A673 (cell line): ENCODE measurements around the gene CASD1. TPM values are rescaled to one million over a fixed set of nuclear protein-coding genes. Genes with fewer than 3 reads are reported as not detected.

ENCODE experiments used
- BruUV-seq: library from RNA; stranded (reverse); fragments of 400-500 nt; replicated peaks from 2 replicates; lab custom pipeline; 2021; lab: Mats Ljungman, UMichigan
- CTCF ChIA-PET: fragments of 300-600 bp; sonication (Branson Sonifier 250); formaldehyde crosslinking; loops from one replicate; lab custom pipeline; 2022; ENCODE audit warnings: antibody characterized with exemption; lab: Charles Lee
- POLR2A ChIA-PET: fragments of 300-600 bp; sonication (Branson Sonifier 250); formaldehyde crosslinking; loops from one replicate; lab custom pipeline; 2022; ENCODE audit warnings: antibody characterized with exemption; ENCODE audit not compliant: low non-redundant PET; lab: Charles Lee
- DNase-seq: peaks from one replicate; pipeline ENCODE4 v3.0.0-alpha.2; 2015; ENCODE audit warnings: low spot score
- H3K27ac ChIP-seq: fragments of 200-600 bp; sonication (generic); 2 replicates; pipeline ENCODE4 v1.5.1; 2016; ENCODE audit warnings: mixed run types, low read depth, mild to moderate bottlenecking, mixed read lengths, antibody characterized with exemption, low read length; ENCODE audit not compliant: poor library complexity, severe bottlenecking
- H3K27me3 ChIP-seq: fragments of 200-600 bp; sonication (generic); replicated peaks from 2 replicates; pipeline ENCODE4 v1.6.1; 2017; ENCODE audit warnings: mixed run types, low read depth, mild to moderate bottlenecking, mixed read lengths, antibody characterized with exemption, low read length; ENCODE audit not compliant: insufficient read depth, poor library complexity
- H3K36me3 ChIP-seq: fragments of 200-600 bp; sonication (generic); 2 replicates; pipeline ENCODE4 v1.6.1; 2016; ENCODE audit warnings: mixed run types, mild to moderate bottlenecking, mixed read lengths, antibody characterized with exemption, low read length; ENCODE audit not compliant: insufficient read depth, poor library complexity, severe bottlenecking
- H3K4me1 ChIP-seq: fragments of 200-600 bp; sonication (generic); 2 replicates; pipeline ENCODE4 v1.6.1; 2017; ENCODE audit warnings: mixed run types, mild to moderate bottlenecking, mixed read lengths, antibody characterized with exemption, low read length; ENCODE audit not compliant: insufficient read depth, poor library complexity, severe bottlenecking
- H3K4me3 ChIP-seq: fragments of 200-600 bp; sonication (generic); 2 replicates; pipeline ENCODE4 v1.5.1; 2016; ENCODE audit warnings: low read depth, mixed run types, mild to moderate bottlenecking, mixed read lengths, low read length; ENCODE audit not compliant: poor library complexity, severe bottlenecking
- H3K9me3 ChIP-seq: fragments of 200-600 bp; sonication (generic); 2 replicates; pipeline ENCODE4 v1.6.1; 2016; ENCODE audit warnings: mixed run types, low read depth, mild to moderate bottlenecking, mixed read lengths, antibody characterized with exemption, low read length; ENCODE audit not compliant: poor library complexity, severe bottlenecking
- EZH2 ChIP-seq: fragments of 200-600 bp; sonication (generic); IDR thresholded peaks from 2 replicates; pipeline ENCODE4 v1.6.1; 2017; ENCODE audit warnings: borderline replicate concordance, low read depth, mild to moderate bottlenecking, mixed read lengths, antibody characterized with exemption, low read length; ENCODE audit not compliant: poor library complexity, severe bottlenecking
- intact Hi-C: fragments of 100-400 bp; cut with micrococcal nuclease; formaldehyde crosslinking; loops from one replicate; pipeline ENCODE4 v1.10.0; 2022; ENCODE audit not compliant: unreplicated experiment
- total RNA-seq: library from RNA; stranded (reverse); gene quantifications from 2 replicates; pipeline ENCODE4 v1.2.3, GENCODE V29; 2021
- TF ChIP-seq, protein P1 (sequence below): fragments of 300-800, 200-600 bp; sonication (generic); conservative IDR thresholded peaks from 2 replicates; pipeline ENCODE4 v1.5.1; 2017; ENCODE audit warnings: low read depth, mild to moderate bottlenecking, antibody characterized with exemption, low read length, moderate library complexity, mixed read lengths

The CASD1 gene
- total RNA-seq, 1 experiment from 2014 or later: 17.0 TPM

DNA sequence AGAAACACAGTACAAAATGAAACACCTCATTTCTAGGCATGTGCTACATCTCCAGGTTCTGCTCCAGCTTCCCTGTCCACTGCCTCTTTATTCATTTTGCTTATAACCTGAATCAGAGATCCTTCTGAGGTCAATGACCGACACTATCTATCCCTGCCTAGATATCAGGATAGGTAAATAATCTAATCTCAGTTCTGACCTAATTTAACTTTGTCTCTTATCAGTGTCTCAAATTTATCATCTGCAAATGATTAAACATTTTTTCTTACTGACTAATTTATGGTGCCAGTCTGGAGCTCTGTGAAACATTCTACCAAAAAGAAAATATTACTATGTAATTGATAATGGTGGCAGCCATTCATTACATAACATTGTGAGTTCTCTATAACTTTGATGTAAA is 85.3 kb downstream of the CASD1 start:
- Histone ChIP-seq H3K27me3 (no peaks in the 10 kb centered on the region), H3K9me3 (no peaks in the 10 kb centered on the region), H3K4me3 (no peak overlapping the region), H3K4me1 (no peaks in the 10 kb centered on the region), H3K36me3 (no peaks in the 10 kb centered on the region), H3K27ac (no peak overlapping the region)
- TF ChIP-seq, protein P1, sequence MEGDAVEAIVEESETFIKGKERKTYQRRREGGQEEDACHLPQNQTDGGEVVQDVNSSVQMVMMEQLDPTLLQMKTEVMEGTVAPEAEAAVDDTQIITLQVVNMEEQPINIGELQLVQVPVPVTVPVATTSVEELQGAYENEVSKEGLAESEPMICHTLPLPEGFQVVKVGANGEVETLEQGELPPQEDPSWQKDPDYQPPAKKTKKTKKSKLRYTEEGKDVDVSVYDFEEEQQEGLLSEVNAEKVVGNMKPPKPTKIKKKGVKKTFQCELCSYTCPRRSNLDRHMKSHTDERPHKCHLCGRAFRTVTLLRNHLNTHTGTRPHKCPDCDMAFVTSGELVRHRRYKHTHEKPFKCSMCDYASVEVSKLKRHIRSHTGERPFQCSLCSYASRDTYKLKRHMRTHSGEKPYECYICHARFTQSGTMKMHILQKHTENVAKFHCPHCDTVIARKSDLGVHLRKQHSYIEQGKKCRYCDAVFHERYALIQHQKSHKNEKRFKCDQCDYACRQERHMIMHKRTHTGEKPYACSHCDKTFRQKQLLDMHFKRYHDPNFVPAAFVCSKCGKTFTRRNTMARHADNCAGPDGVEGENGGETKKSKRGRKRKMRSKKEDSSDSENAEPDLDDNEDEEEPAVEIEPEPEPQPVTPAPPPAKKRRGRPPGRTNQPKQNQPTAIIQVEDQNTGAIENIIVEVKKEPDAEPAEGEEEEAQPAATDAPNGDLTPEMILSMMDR: no peak
- no peak for TF ChIP-seq EZH2
- intact Hi-C loops: no loop called here
- CTCF ChIA-PET: no interaction called here
- no peak for DNase-seq
- BruUV-seq: no TSS peak
- POLR2A ChIA-PET: no interaction called here

DNA sequence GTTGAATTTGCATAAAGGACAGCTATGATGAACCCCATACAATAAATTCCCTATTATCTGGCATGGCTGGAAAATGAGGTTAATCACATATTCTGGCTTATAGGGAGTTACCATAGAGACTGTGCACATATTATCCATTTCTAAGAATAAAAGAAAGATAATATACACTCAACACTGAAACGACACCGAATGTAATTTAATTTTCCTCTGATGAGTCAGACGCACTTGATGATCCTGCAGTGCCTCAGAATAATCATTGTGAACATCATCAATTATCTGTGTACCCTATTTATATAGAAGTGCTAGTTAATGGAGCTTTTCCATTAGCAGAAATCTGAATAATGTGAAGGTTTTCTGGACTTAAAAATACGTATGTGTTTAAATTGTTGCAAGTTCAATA is 86.1 kb downstream of the CASD1 start:
- intact Hi-C loops: no loop called here

DNA sequence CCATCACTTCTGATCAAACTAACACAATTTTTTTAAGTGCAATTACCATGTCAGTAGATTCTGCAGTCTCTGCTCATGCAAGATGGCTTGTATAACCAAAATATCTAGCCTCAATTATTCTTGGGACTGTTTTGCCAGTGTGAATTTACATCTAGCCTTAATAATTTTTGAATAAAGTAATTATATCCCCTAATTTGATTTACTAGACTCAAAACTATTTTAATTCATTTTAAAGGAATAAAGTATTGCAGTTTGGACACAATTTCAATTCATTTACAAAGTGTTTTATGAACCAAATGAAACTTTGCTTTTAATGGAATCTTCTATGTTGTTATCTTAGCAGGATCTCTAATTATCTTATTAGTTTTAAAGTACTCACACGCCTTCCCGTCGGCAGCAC is 90.7 kb downstream of the CASD1 start:
- CTCF ChIA-PET: no interaction called here
- intact Hi-C loops: no loop called here
- DNase-seq: peak; percentile 18
- Histone ChIP-seq H3K27me3 (no peaks in the 10 kb centered on the region), H3K4me1 (peaks cover 19% of the 10 kb centered on the region), H3K36me3 (no peaks in the 10 kb centered on the region), H3K4me3 (no peak overlapping the region), H3K27ac (no peak overlapping the region), H3K9me3 (no peaks in the 10 kb centered on the region)
- POLR2A ChIA-PET: no interaction called here
- no TSS peak for BruUV-seq
- no peak for TF ChIP-seq EZH2
- TF ChIP-seq, protein P1: no peak

More for the DNA sequence above, 86.1 kb downstream of the CASD1 start:
- Histone ChIP-seq H3K4me3 (no peak overlapping the region), H3K4me1 (no peaks in the 10 kb centered on the region), H3K36me3 (no peaks in the 10 kb centered on the region), H3K27ac (no peak overlapping the region), H3K9me3 (no peaks in the 10 kb centered on the region), H3K27me3 (no peaks in the 10 kb centered on the region)
- CTCF ChIA-PET: no interaction called here
- POLR2A ChIA-PET: no interaction called here
- no TSS peak for BruUV-seq
- DNase-seq: no peak
- TF ChIP-seq EZH2: no peak
- TF ChIP-seq, protein P1: no peak
